Endothelial cell of umbilical vein (primary cell): ENCODE results near the gene KAT2B. TPM values are rescaled to one million over a fixed set of nuclear protein-coding genes. Genes with fewer than 3 reads are reported as not detected.

ENCODE experiments used
- BruUV-seq: library from RNA; stranded (reverse); fragments of 400-500 nt; replicated peaks from 2 replicates; lab custom pipeline; 2021; lab: Mats Ljungman, UMichigan
- CTCF ChIA-PET: fragments of 300-600, 350-600 bp; sonication (Branson Sonifier 250); formaldehyde crosslinking; loops from one replicate; lab custom pipeline; 2021; ENCODE audit warnings: antibody characterized with exemption, inconsistent platforms; lab: Charles Lee
- POLR2A ChIA-PET: fragments of 300-600, 350-600 bp; sonication (Branson Sonifier 250); formaldehyde crosslinking; loops from one replicate; lab custom pipeline; 2021; ENCODE audit warnings: antibody characterized with exemption, inconsistent platforms; lab: Charles Lee
- DNase-seq: peaks from one replicate; pipeline ENCODE4 v3.0.0-alpha.2; 2011; ENCODE audit warnings: low read depth, low spot score
- FAIRE-seq: peaks from 2 replicates; lab custom pipeline; 2011; peaks lifted over from hg19 to GRCh38; lab: Jason Lieb, UNC
- H2AFZ ChIP-seq: 2 replicates; pipeline ENCODE4 v1.6.0; 2012; ENCODE audit warnings: low read depth, low read length, control low read depth, inconsistent platforms
- H3K27ac ChIP-seq: 2 replicates; pipeline ENCODE4 v1.5.1; 2011; ENCODE audit warnings: low read depth, mild to moderate bottlenecking, control low read depth, low read length, moderate library complexity; ENCODE audit not compliant: insufficient read depth
- H3K27me3 ChIP-seq, 2 experiments: 2 replicates each; pipeline versions ENCODE4 v1.6.0 to v1.6.1; 2011; ENCODE audit warnings: low read length in 2 of 2, mixed read lengths in 1 of 2; ENCODE audit not compliant: control insufficient read depth in 2 of 2, insufficient read depth in 2 of 2
- H3K36me3 ChIP-seq, 2 experiments: 2 replicates in 1 of 2; 3 replicates in 1 of 2; pipeline ENCODE4 v1.5.1; 2011; ENCODE audit warnings: low read length in 2 of 2, mild to moderate bottlenecking in 1 of 2, moderate library complexity in 1 of 2; ENCODE audit not compliant: control insufficient read depth in 2 of 2, insufficient read depth in 2 of 2; ENCODE audit errors: extremely low read depth in 1 of 2
- H3K4me1 ChIP-seq: 3 replicates; pipeline ENCODE4 v1.5.1; 2011; ENCODE audit warnings: mild to moderate bottlenecking, low read length; ENCODE audit not compliant: control insufficient read depth, insufficient read depth; ENCODE audit errors: extremely low read depth
- H3K4me2 ChIP-seq: 2 replicates; pipeline ENCODE4 v1.6.1; 2011; ENCODE audit warnings: low read length, control low read depth, mixed read lengths; ENCODE audit not compliant: insufficient read depth
- H3K4me3 ChIP-seq, 3 experiments: fragments of 200-600 bp in 1 of 3; sonication (generic), shearing (Covaris generic) in 1 of 3; replicated peaks in 1 of 3; 2 replicates each; pipeline ENCODE4 v1.5.1; 2011 to 2016; ENCODE audit warnings: control low read depth in 3 of 3, low read length in 3 of 3, mild to moderate bottlenecking in 2 of 3, inconsistent platforms in 1 of 3, low read depth in 1 of 3, moderate library complexity in 1 of 3; ENCODE audit not compliant: insufficient read depth in 1 of 3
- H3K79me2 ChIP-seq: 2 replicates; pipeline ENCODE4 v1.6.0; 2012; ENCODE audit warnings: low read length, inconsistent platforms; ENCODE audit not compliant: control insufficient read depth, insufficient read depth
- H3K9ac ChIP-seq: replicated peaks from 2 replicates; pipeline ENCODE3; 2011; ENCODE audit warnings: low read length, control low read depth; ENCODE audit not compliant: insufficient read depth; ENCODE audit errors: extremely low read depth
- H3K9me1 ChIP-seq: replicated peaks from 3 replicates; pipeline ENCODE4 v1.6.0; 2011; ENCODE audit warnings: mild to moderate bottlenecking, low read length; ENCODE audit not compliant: control insufficient read depth, insufficient read depth; ENCODE audit errors: extremely low read depth
- H3K9me3 ChIP-seq: replicated peaks from 2 replicates; pipeline ENCODE4 v1.5.1; 2012; ENCODE audit warnings: low read length, inconsistent platforms; ENCODE audit not compliant: control insufficient read depth, insufficient read depth
- H4K20me1 ChIP-seq: replicated peaks from 2 replicates; pipeline ENCODE3; 2011; ENCODE audit warnings: mild to moderate bottlenecking, low read length; ENCODE audit not compliant: control insufficient read depth, insufficient read depth; ENCODE audit errors: extremely low read depth
- CTCF ChIP-seq, 2 donors: IDR thresholded peaks; 1 replicate in 1 of 2; 2 replicates in 1 of 2; pipeline ENCODE4 v1.5.1; 2011; ENCODE audit warnings: low read length in 2 of 2, mild to moderate bottlenecking in 2 of 2, moderate library complexity in 2 of 2, control low read depth in 1 of 2, inconsistent platforms in 1 of 2, low read depth in 1 of 2; ENCODE audit not compliant: insufficient read depth in 1 of 2; ENCODE audit errors: extremely low read depth in 1 of 2
- EZH2 ChIP-seq: IDR thresholded peaks from 2 replicates; pipeline ENCODE4 v1.6.1; 2012; ENCODE audit warnings: borderline replicate concordance, low read depth, mild to moderate bottlenecking, moderate library complexity, low read length, inconsistent platforms; ENCODE audit not compliant: severe bottlenecking
- FOS ChIP-seq: IDR thresholded peaks from 2 replicates; pipeline ENCODE4 v1.6.1; 2011; ENCODE audit warnings: mild to moderate bottlenecking, low read length, moderate library complexity, borderline replicate concordance; ENCODE audit not compliant: insufficient read depth
- GATA2 ChIP-seq: IDR thresholded peaks from 2 replicates; pipeline ENCODE4 v1.7.0; 2011; ENCODE audit warnings: low read depth, mild to moderate bottlenecking, moderate library complexity, mixed read lengths, low read length; ENCODE audit not compliant: insufficient read length, insufficient read depth
- JUN ChIP-seq: IDR thresholded peaks from 2 replicates; pipeline ENCODE4 v1.6.1; 2011; ENCODE audit warnings: borderline replicate concordance, low read depth; ENCODE audit not compliant: insufficient read length, insufficient read depth
- MAX ChIP-seq: IDR thresholded peaks from 2 replicates; pipeline ENCODE4 v1.6.1; 2011; ENCODE audit not compliant: insufficient read depth, insufficient read length
- MYC ChIP-seq: IDR thresholded peaks from one replicate; pipeline ENCODE4 v1.6.1; 2011; ENCODE audit warnings: mild to moderate bottlenecking, low read depth, low read length
- POLR2A ChIP-seq: IDR thresholded peaks from 2 replicates; pipeline ENCODE4 v1.6.1; 2012; ENCODE audit warnings: low read depth, mild to moderate bottlenecking, control low read depth, low read length
- POLR2AphosphoS5 ChIP-seq: IDR thresholded peaks from 2 replicates; pipeline ENCODE4 v1.6.1; 2012; ENCODE audit warnings: low read depth, mild to moderate bottlenecking, control low read depth, low read length, moderate library complexity; ENCODE audit not compliant: insufficient read depth
- dilution Hi-C: fragments of 300-500 bp; cut with MboI; formaldehyde crosslinking; loops from one replicate; pipeline ENCODE4 v1.15.0; 2019; ENCODE audit warnings: low sequenced_read_pairs; ENCODE audit not compliant: extremely low pct_ligation_motif_present
- intact Hi-C: fragments of 100-400 bp; cut with micrococcal nuclease; formaldehyde crosslinking; loops from one replicate; pipeline ENCODE4 v1.10.0; 2022
- polyA plus RNA-seq, 4 experiments: library from polyadenylated mRNA; depleted of rRNA in 3 of 4; stranded (reverse) in 3 of 4; unstranded in 1 of 4; fragments of >200 nt; gene quantifications; 2 replicates each; pipeline versions ENCODE4 v1.2.1 to v1.2.3, GENCODE V29; 2011 to 2012; ENCODE audit warnings: missing spikeins in 1 of 4
- total RNA-seq: library from RNA; stranded (reverse); gene quantifications from 2 replicates; pipeline ENCODE4 v1.2.3, GENCODE V29; 2021

KAT2B gene
- total and polyA plus RNA-seq, 2 donors (not counting 3 experiments of a cell fraction or from before 2014, with no cell fraction given): 2.6 to 11.0 TPM

GRCh38 chr3:19994796-19995195, 45.5 kb upstream of the KAT2B start:
- no peak overlapping the region for H3K4me3 ChIP-seq
- no TSS peak for BruUV-seq
- no peak for FAIRE-seq
- TF ChIP-seq CTCF (IDR thresholded peaks at IDR 0.05; ENCODE audit: extremely low read depth in 1 of 2, insufficient read depth in 1 of 2, low read depth in 1 of 2, low read length in 2 of 2): no peak
- no peak for TF ChIP-seq MAX
- TF ChIP-seq FOS: no peak
- TF ChIP-seq POLR2A: no peak
- TF ChIP-seq EZH2: no peak
- no peak for TF ChIP-seq POLR2AphosphoS5
- no peak for TF ChIP-seq GATA2
- no peak for TF ChIP-seq JUN
- no peak for TF ChIP-seq MYC
- no peak overlapping the region for H3K4me2 ChIP-seq
- dilution Hi-C loops: no loop called here
- no peak for DNase-seq
- intact Hi-C loops: no loop called here
- CTCF ChIA-PET: interaction anchor here (1.2 to 1.7 kb wide), 2 partner anchors 9 to 34 kb away, joined by 3 to 7 read pairs; no protein-coding TSS in a partner anchor
- H3K9ac ChIP-seq: no peak overlapping the region
- H2AFZ ChIP-seq: no peak overlapping the region
- POLR2A ChIA-PET: no interaction called here
- H3K27ac ChIP-seq: no peak overlapping the region
- H3K27me3 ChIP-seq: no peaks in the 10 kb centered on the region
- H4K20me1 ChIP-seq: no peaks in the 10 kb centered on the region
- no peaks in the 10 kb centered on the region for H3K36me3 ChIP-seq
- no peaks in the 10 kb centered on the region for H3K9me3 ChIP-seq
- no peaks in the 10 kb centered on the region for H3K79me2 ChIP-seq
- no peaks in the 10 kb centered on the region for H3K4me1 ChIP-seq
- H3K9me1 ChIP-seq: no peaks in the 10 kb centered on the region
